ENCODE measurements around the gene NTRK2.

DNA sequence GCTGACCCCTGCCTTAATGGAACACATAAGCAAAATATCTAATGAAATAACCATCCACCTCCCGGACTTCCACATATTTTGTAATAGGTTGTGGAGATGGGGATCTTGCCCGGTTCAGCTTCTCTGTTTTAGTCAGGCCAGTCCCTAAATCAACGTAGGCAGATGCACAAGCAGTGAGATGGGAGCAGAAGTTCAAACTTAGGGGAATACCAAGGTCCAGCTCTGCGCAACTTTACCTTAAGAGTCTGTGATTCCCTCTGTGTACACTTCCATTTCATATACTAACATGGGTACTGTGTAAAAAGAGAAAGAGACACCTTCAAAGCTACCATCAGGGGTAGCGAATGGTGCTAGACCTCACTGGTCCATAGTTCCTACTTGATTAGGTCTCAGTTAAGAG lies 110.9 kb downstream of the NTRK2 start:
- TF ChIP-seq, protein P1, sequence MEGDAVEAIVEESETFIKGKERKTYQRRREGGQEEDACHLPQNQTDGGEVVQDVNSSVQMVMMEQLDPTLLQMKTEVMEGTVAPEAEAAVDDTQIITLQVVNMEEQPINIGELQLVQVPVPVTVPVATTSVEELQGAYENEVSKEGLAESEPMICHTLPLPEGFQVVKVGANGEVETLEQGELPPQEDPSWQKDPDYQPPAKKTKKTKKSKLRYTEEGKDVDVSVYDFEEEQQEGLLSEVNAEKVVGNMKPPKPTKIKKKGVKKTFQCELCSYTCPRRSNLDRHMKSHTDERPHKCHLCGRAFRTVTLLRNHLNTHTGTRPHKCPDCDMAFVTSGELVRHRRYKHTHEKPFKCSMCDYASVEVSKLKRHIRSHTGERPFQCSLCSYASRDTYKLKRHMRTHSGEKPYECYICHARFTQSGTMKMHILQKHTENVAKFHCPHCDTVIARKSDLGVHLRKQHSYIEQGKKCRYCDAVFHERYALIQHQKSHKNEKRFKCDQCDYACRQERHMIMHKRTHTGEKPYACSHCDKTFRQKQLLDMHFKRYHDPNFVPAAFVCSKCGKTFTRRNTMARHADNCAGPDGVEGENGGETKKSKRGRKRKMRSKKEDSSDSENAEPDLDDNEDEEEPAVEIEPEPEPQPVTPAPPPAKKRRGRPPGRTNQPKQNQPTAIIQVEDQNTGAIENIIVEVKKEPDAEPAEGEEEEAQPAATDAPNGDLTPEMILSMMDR (IDR thresholded peaks at IDR 0.05; ENCODE audit: poor library complexity) = no peak
- no peak for TF ChIP-seq EZH2 (IDR thresholded peaks at IDR 0.05; ENCODE audit: borderline replicate concordance)
- no peak for TF ChIP-seq EZH2phosphoT487 (IDR thresholded peaks at IDR 0.05; ENCODE audit: low read depth, severe bottlenecking, unreplicated experiment)

Data from hepatocyte (in vitro differentiated cells).